HG03469 (cell line): ENCODE measurements around the gene DHX16.

Experiments used
- ATAC-seq: cut with Tn5 transposase; IDR thresholded peaks from one replicate; pipeline ENCODE4 v1.9.1; 2021; ENCODE audit warnings: mild to moderate bottlenecking, moderate library complexity, moderate number of reproducible peaks; ENCODE audit not compliant: unreplicated experiment

DHX16 gene

GRCh38 chr6:30611150-30611855 lies 61.5 kb downstream of the DHX16 start:
- no peak for ATAC-seq

GRCh38 chr6:30610065-30610464 lies 62.7 kb downstream of the DHX16 start:
- ATAC-seq: no peak

- no peak for ATAC-seq
Measured at GRCh38 chr6:30603961-30604360, 68.8 kb downstream of the DHX16 start.
